HepG2 (cell line): ENCODE results near the gene ETS1. TPM values are rescaled to one million over a fixed set of nuclear protein-coding genes. Genes with fewer than 3 reads are reported as not detected.

ENCODE experiments used
- ATAC-seq: fragments of 200-7000 bp; cut with Tn5 transposase; 3 replicates; pipeline ENCODE4 v1.9.1; 2020; ENCODE audit warnings: mild to moderate bottlenecking, moderate library complexity
- BruUV-seq: library from RNA; stranded (reverse); fragments of 400-500 nt; replicated peaks from 2 replicates; lab custom pipeline; 2021; lab: Mats Ljungman, UMichigan
- CTCF ChIA-PET: fragments of 300-600 bp; formaldehyde crosslinking; extraction: SDS; loops from one replicate; lab custom pipeline; 2021; ENCODE audit warnings: low total read pairs, inconsistent platforms, low intra/inter-chr PET ratio; lab: Yijun Ruan, JAX
- POLR2A ChIA-PET: fragments of 350-600 bp; sonication (Branson Sonifier 250); formaldehyde crosslinking; loops from one replicate; lab custom pipeline; 2020; ENCODE audit warnings: antibody characterized with exemption, inconsistent platforms; lab: Yijun Ruan, JAX
- DNase-seq: peaks from one replicate; pipeline ENCODE4 v3.0.0-alpha.2; 2015; ENCODE audit warnings: low spot score
- FAIRE-seq: peaks from 3 replicates; lab custom pipeline; 2011; peaks lifted over from hg19 to GRCh38; lab: Jason Lieb, UNC
- H2AFZ ChIP-seq: one replicate; pipeline ENCODE4 v1.6.1; 2011; ENCODE audit warnings: low read length, inconsistent platforms
- H3K27ac ChIP-seq: fragments of 300-600 bp; 3 replicates; pipeline ENCODE4 v1.8.0; 2011; ENCODE audit warnings: mixed run types, mild to moderate bottlenecking, mixed read lengths, low read length, inconsistent platforms; ENCODE audit not compliant: insufficient read depth; ENCODE audit errors: extremely low read length
- H3K27me3 ChIP-seq, 2 experiments: fragments of 200-600 bp in 1 of 2; 2 replicates in 1 of 2; 3 replicates in 1 of 2; pipeline versions ENCODE4 v1.6.0 to v1.8.0; 2011; ENCODE audit warnings: low read length in 2 of 2, mild to moderate bottlenecking in 2 of 2, moderate library complexity in 2 of 2, inconsistent platforms in 1 of 2; ENCODE audit not compliant: insufficient read depth in 2 of 2, control insufficient read depth in 1 of 2
- H3K36me3 ChIP-seq, 2 experiments: fragments of 200-600 bp in 1 of 2; replicated peaks in 1 of 2; 2 replicates in 1 of 2; 3 replicates in 1 of 2; pipeline versions ENCODE4 v1.5.1 to v1.8.0; 2011; ENCODE audit warnings: low read length in 2 of 2, inconsistent platforms in 1 of 2; ENCODE audit not compliant: insufficient read depth in 2 of 2, control insufficient read depth in 1 of 2
- H3K4me1 ChIP-seq: 2 replicates; pipeline ENCODE4 v1.5.1; 2012; ENCODE audit warnings: low read length, inconsistent platforms; ENCODE audit not compliant: insufficient read depth
- H3K4me2 ChIP-seq: 2 replicates; pipeline ENCODE4 v1.6.0; 2011; ENCODE audit warnings: low read depth, low read length, inconsistent platforms
- H3K4me3 ChIP-seq, 3 experiments: fragments of 200-600 bp in 1 of 3; sonication (generic), shearing (Covaris generic) in 1 of 3; replicated peaks in 1 of 3; 2 replicates each; pipeline ENCODE4 v1.5.1; 2011 to 2016; ENCODE audit warnings: low read length in 3 of 3, inconsistent platforms in 2 of 3, low read depth in 2 of 3, mild to moderate bottlenecking in 2 of 3, control low read depth in 1 of 3, mixed read lengths in 1 of 3; ENCODE audit not compliant: insufficient read depth in 1 of 3
- H3K79me2 ChIP-seq: one replicate; pipeline ENCODE4 v1.6.1; 2011; ENCODE audit warnings: low read length, inconsistent platforms; ENCODE audit not compliant: insufficient read depth
- H3K9ac ChIP-seq: 2 replicates; pipeline ENCODE4 v1.6.0; 2011; ENCODE audit warnings: mild to moderate bottlenecking, low read depth, low read length, inconsistent platforms; ENCODE audit not compliant: insufficient read depth
- H3K9me3 ChIP-seq: 2 replicates; pipeline ENCODE4 v1.5.1; 2012; ENCODE audit warnings: mild to moderate bottlenecking, low read length
- H4K20me1 ChIP-seq: 2 replicates; pipeline ENCODE4 v1.6.0; 2011; ENCODE audit warnings: inconsistent platforms, mild to moderate bottlenecking, low read length, moderate library complexity; ENCODE audit not compliant: insufficient read depth
- ASH2L ChIP-seq: fragments of 300-600, 200-600 bp; sonication (generic); IDR thresholded peaks from 2 replicates; pipeline ENCODE4 v1.7.0; 2017; ENCODE audit warnings: low read depth, mild to moderate bottlenecking, moderate library complexity, mixed read lengths, low read length; ENCODE audit not compliant: insufficient read length
- FLYWCH1 ChIP-seq: sonication (generic); formaldehyde crosslinking; IDR thresholded peaks from 2 replicates; pipeline ENCODE4 v1.8.1; 2023; ENCODE audit warnings: mild to moderate bottlenecking, missing genetic modification reagents
- FOXK2 ChIP-seq: fragments of 450-650 bp; IDR thresholded peaks from 2 replicates; pipeline ENCODE4 v1.6.1; 2016
- GMEB2 ChIP-seq: IDR thresholded peaks from 2 replicates; pipeline ENCODE4 v1.6.1; 2016; ENCODE audit warnings: missing biosample characterization, missing genetic modification reagents, low read depth
- JARID2 ChIP-seq: sonication (generic); formaldehyde crosslinking; IDR thresholded peaks from 2 replicates; pipeline ENCODE4 v1.8.1; 2023; ENCODE audit warnings: missing genetic modification reagents, inconsistent platforms; ENCODE audit not compliant: insufficient replicate concordance
- KAT7 ChIP-seq: IDR thresholded peaks from 2 replicates; pipeline ENCODE4 v1.6.1; 2018; ENCODE audit warnings: borderline replicate concordance, missing compliant biosample characterization
- MED1 ChIP-seq: sonication (generic); formaldehyde crosslinking; IDR thresholded peaks from 2 replicates; pipeline ENCODE4 v1.4.0; 2020; ENCODE audit warnings: missing genetic modification reagents
- REXO4 ChIP-seq: sonication (generic); formaldehyde crosslinking; IDR thresholded peaks from 2 replicates; pipeline ENCODE4 v1.8.0; 2022; ENCODE audit warnings: missing genetic modification reagents, mild to moderate bottlenecking, borderline replicate concordance
- RNF219 ChIP-seq: sonication (generic); formaldehyde crosslinking; IDR thresholded peaks from 2 replicates; pipeline ENCODE4 v1.5.0; 2020; ENCODE audit warnings: mild to moderate bottlenecking, missing genetic modification reagents
- SMARCC2 ChIP-seq: fragments of 450-650 bp; IDR thresholded peaks from 2 replicates; pipeline ENCODE4 v1.6.1; 2017; ENCODE audit warnings: antibody characterized with exemption, mild to moderate bottlenecking
- SRSF4 ChIP-seq: fragments of 200-400 bp; formaldehyde crosslinking; IDR thresholded peaks from one replicate; pipeline ENCODE4 v1.6.1; 2018; ENCODE audit warnings: mild to moderate bottlenecking, low read depth, low read length, moderate library complexity; ENCODE audit not compliant: poor library complexity, severe bottlenecking
- ZBTB26 ChIP-seq: IDR thresholded peaks from 2 replicates; pipeline ENCODE4 v1.6.1; 2016; ENCODE audit warnings: missing compliant biosample characterization, missing genetic modification reagents, borderline replicate concordance
- ZBTB34 ChIP-seq: sonication (generic); formaldehyde crosslinking; IDR thresholded peaks from 2 replicates; pipeline ENCODE4 v1.8.0; 2022; ENCODE audit warnings: mild to moderate bottlenecking, missing genetic modification reagents
- ZFP36L2 ChIP-seq: sonication (generic); formaldehyde crosslinking; IDR thresholded peaks from 2 replicates; pipeline ENCODE4 v1.4.0; 2020; ENCODE audit warnings: missing genetic modification reagents
- ZNF234 ChIP-seq: sonication (generic); formaldehyde crosslinking; conservative IDR thresholded peaks from 2 replicates; pipeline ENCODE4 v1.5.1; 2020; ENCODE audit warnings: mild to moderate bottlenecking, missing genetic modification reagents
- ZNF430 ChIP-seq: sonication (generic); formaldehyde crosslinking; IDR thresholded peaks from 2 replicates; pipeline ENCODE4 v1.9.0; 2021; ENCODE audit warnings: mild to moderate bottlenecking, missing genetic modification reagents
- ZNF501 ChIP-seq: sonication (generic); formaldehyde crosslinking; IDR thresholded peaks from 2 replicates; pipeline ENCODE4 v1.5.1; 2020; ENCODE audit warnings: mild to moderate bottlenecking, moderate library complexity, missing genetic modification reagents
- ZNF749 ChIP-seq: sonication (generic); formaldehyde crosslinking; IDR thresholded peaks from 2 replicates; pipeline ENCODE4 v1.8.0; 2022; ENCODE audit warnings: mild to moderate bottlenecking, missing genetic modification reagents, moderate library complexity, borderline replicate concordance
- ZNF768 ChIP-seq: sonication (generic); formaldehyde crosslinking; IDR thresholded peaks from 2 replicates; pipeline ENCODE4 v1.4.0; 2020; ENCODE audit warnings: missing genetic modification reagents
- WGBS: methylation state at CpG from one replicate; pipeline ENCODE4 v1.1.6; 2017; ENCODE audit warnings: low lambda C conversion rate; 5-methylcytosine and 5-hydroxymethylcytosine counted together
- in situ Hi-C: cut with HindIII; loops from 2 replicates; pipeline ENCODE4 v1.10.0; 2017; ENCODE audit warnings: low pct_unique_long_range_greater_than_20kb; ENCODE audit not compliant: extremely low pct_ligation_motif_present
- intact Hi-C: fragments of 100-400 bp; cut with micrococcal nuclease; formaldehyde crosslinking; loops from one replicate; pipeline ENCODE4 v1.10.0; 2022; ENCODE audit not compliant: unreplicated experiment
- polyA plus RNA-seq, 8 experiments: library from polyadenylated mRNA; depleted of rRNA in 3 of 8; stranded (reverse) in 7 of 8; unstranded in 1 of 8; fragments of >200 nt; fragmentation: Illumina TruSeq in 4 of 8; extraction: Trizol in 4 of 8; gene quantifications; 2 replicates each; pipeline versions ENCODE4 v1.2.1 to v1.2.3, GENCODE V29; 2011 to 2016; ENCODE audit warnings: low read depth in 4 of 8, missing spikeins in 1 of 8, mixed read lengths in 1 of 8; ENCODE audit not compliant: insufficient read depth in 1 of 8
- total RNA-seq, 5 experiments: library from RNA; depleted of rRNA; stranded (reverse); fragments of >200 nt; fragmentation: Illumina TruSeq; extraction: Trizol; gene quantifications; 2 replicates each; pipeline ENCODE4 v1.2.3, GENCODE V29; 2016; ENCODE audit warnings: low read depth in 1 of 5

Gene ETS1
- total and polyA plus RNA-seq, 2 of the 13 experiments (the other 11 are each of a cell fraction or from before 2014, with no cell fraction given) = 0.18 to 0.34 TPM

GRCh38 chr11:128628325-128628673 is 40.9 kb upstream of the ETS1 start:
- Histone ChIP-seq H3K4me2 (no peak overlapping the region), H4K20me1 (no peaks in the 10 kb centered on the region), H3K4me3 (no peak overlapping the region), H3K27ac (no peak overlapping the region), H3K9me3 (no peaks in the 10 kb centered on the region), H3K9ac (no peak overlapping the region), H2AFZ (no peak overlapping the region), H3K4me1 (no peaks in the 10 kb centered on the region), H3K27me3 (peaks cover 1 to 39% of the 10 kb centered on the region in 2 experiments; a peak in 3 of 5 replicates), H3K36me3 (no peaks in the 10 kb centered on the region), H3K79me2 (no peaks in the 10 kb centered on the region)
- WGBS = 7% methylated on average over 5 of the region's 5 CpGs
- CTCF ChIA-PET = no interaction called here
- DNase-seq = no peak
- no TSS peak for BruUV-seq
- no peak for ATAC-seq
- in situ Hi-C loops = loop anchor here (5.0 kb wide), 2 partner anchors 341 to 451 kb away; no protein-coding TSS in a partner anchor
- POLR2A ChIA-PET = no interaction called here
- TF ChIP-seq ZFP36L2 (CRISPR knock-in tag) (no peak), ZNF430 (CRISPR knock-in tag) (no peak), ZNF501 (no peak), ZNF234 (CRISPR knock-in tag) (no peak), ASH2L (no peak), ZBTB34 (CRISPR knock-in tag) (no peak), SRSF4 (no peak), SMARCC2 (no peak), JARID2 (CRISPR knock-in tag) (no peak), GMEB2 (CRISPR knock-in tag) (no peak), REXO4 (CRISPR knock-in tag) (no peak), ZNF749 (CRISPR knock-in tag) (no peak), ZNF768 (CRISPR knock-in tag) (no peak), KAT7 (CRISPR knock-in tag) (no peak), MED1 (no peak), ZBTB26 (no peak), FOXK2 (no peak), FLYWCH1 (CRISPR knock-in tag) (no peak), RNF219 (CRISPR knock-in tag) (no peak)
- FAIRE-seq = no peak
- intact Hi-C loops = no loop called here
